Activated CD4-positive, alpha-beta T cell treated with anti-CD3 and anti-CD28 coated beads for 24 hours (primary cell): ENCODE measurements around the gene ZNF850.

Experiments used
- DNase-seq, 2 donors: peaks; one replicate each; pipeline ENCODE4 v3.0.0-alpha.2; 2020; ENCODE audit warnings: low read depth in 2 of 2

ZNF850 gene

GRCh38 chr19:36688058-36688457, 84.5 kb downstream of the ZNF850 start:
- DNase-seq: no peak

- DNase-seq: peak; percentile 96 to 99
Measured at GRCh38 chr19:36687214-36688056, 85.2 kb downstream of the ZNF850 start, which contains the start of gene ZNF567. TSS of gene ZNF567 (plus strand) at chr19:36687612. CDS start at chr19:36694868, 7,256 bp downstream.

- DNase-seq: no peak
Measured at GRCh38 chr19:36686365-36687213, 86.0 kb downstream of the ZNF850 start.

GRCh38 chr19:36685835-36686234, 86.8 kb downstream of the ZNF850 start:
- DNase-seq: no peak

GRCh38 chr19:36679455-36679854, 93.2 kb downstream of the ZNF850 start:
- no peak for DNase-seq

GRCh38 chr19:36674201-36674600, 98.4 kb downstream of the ZNF850 start:
- no peak for DNase-seq

GRCh38 chr19:36672368-36672767, 100.2 kb downstream of the ZNF850 start:
- DNase-seq: no peak

- DNase-seq: no peak
Measured at GRCh38 chr19:36668646-36669045, 104.0 kb downstream of the ZNF850 start.

- DNase-seq: no peak
Measured at GRCh38 chr19:36665832-36666231, 106.8 kb downstream of the ZNF850 start.
